ENCODE data around the gene TRERF1.

TRERF1 gene

GRCh38 chr6:42190554-42191183, 261.1 kb downstream of the TRERF1 start:
- no peak for DNase-seq (ENCODE audit: low read depth, low spot score)
- TF ChIP-seq YY1 (IDR thresholded peaks at IDR 0.05; ENCODE audit: insufficient read depth, insufficient read length) (no peak), ZNF274 (IDR thresholded peaks at IDR 0.05; ENCODE audit: low read depth, low read length) (no peak), SUZ12 (IDR thresholded peaks at IDR 0.05; ENCODE audit: extremely low read depth, insufficient read depth, insufficient read length) (no peak)
- Histone ChIP-seq H3K4me1 (ENCODE audit: insufficient read depth, insufficient read length) (no peaks in the 10 kb centered on the region), H3K27me3 (ENCODE audit: insufficient read depth, insufficient read length) (no peaks in the 10 kb centered on the region), H3K9me3 (ENCODE audit: insufficient read depth, low read length) (no peaks in the 10 kb centered on the region), H3K36me3 (ENCODE audit: insufficient read depth, insufficient read length, low read length) (no peaks in the 10 kb centered on the region), H3K4me3 (ENCODE audit: insufficient read length, low read depth) (no peak overlapping the region), H3K9ac (ENCODE audit: insufficient read length, low read depth) (no peak overlapping the region)

- TF ChIP-seq SUZ12 (IDR thresholded peaks at IDR 0.05; ENCODE audit: extremely low read depth, insufficient read depth, insufficient read length) (no peak), ZNF274 (IDR thresholded peaks at IDR 0.05; ENCODE audit: low read depth, low read length) (no peak), YY1 (IDR thresholded peaks at IDR 0.05; ENCODE audit: insufficient read depth, insufficient read length) (no peak)
- H3K27me3 ChIP-seq (ENCODE audit: insufficient read depth, insufficient read length) = no peaks in the 10 kb centered on the region
Measured at GRCh38 chr6:42188406-42188805, 263.3 kb downstream of the TRERF1 start.

GRCh38 chr6:42185597-42185996, 266.1 kb downstream of the TRERF1 start:
- Histone ChIP-seq H3K4me3 (ENCODE audit: insufficient read length, low read depth) (no peak overlapping the region), H3K9ac (ENCODE audit: insufficient read length, low read depth) (no peak overlapping the region), H3K4me1 (ENCODE audit: insufficient read depth, insufficient read length) (peaks cover 5% of the 10 kb centered on the region), H3K27me3 (ENCODE audit: insufficient read depth, insufficient read length) (no peaks in the 10 kb centered on the region), H3K9me3 (ENCODE audit: insufficient read depth, low read length) (no peaks in the 10 kb centered on the region), H3K36me3 (ENCODE audit: insufficient read depth, insufficient read length, low read length) (no peaks in the 10 kb centered on the region)
- no peak for TF ChIP-seq ZNF274 (IDR thresholded peaks at IDR 0.05; ENCODE audit: low read depth, low read length)
- DNase-seq (ENCODE audit: low read depth, low spot score) = no peak

More at GRCh38 chr6:42188406-42188805, 263.3 kb downstream of the TRERF1 start:
- Histone ChIP-seq H3K9me3 (ENCODE audit: insufficient read depth, low read length) (no peaks in the 10 kb centered on the region), H3K4me3 (ENCODE audit: insufficient read length, low read depth) (no peak overlapping the region), H3K9ac (ENCODE audit: insufficient read length, low read depth) (no peak overlapping the region), H3K36me3 (ENCODE audit: insufficient read depth, insufficient read length, low read length) (no peaks in the 10 kb centered on the region), H3K4me1 (ENCODE audit: insufficient read depth, insufficient read length) (peaks cover 5% of the 10 kb centered on the region)
- no peak for DNase-seq (ENCODE audit: low read depth, low spot score)

- peaks cover 5% of the 10 kb centered on the region for H3K4me1 ChIP-seq (ENCODE audit: insufficient read depth, insufficient read length)
- no peaks in the 10 kb centered on the region for H3K27me3 ChIP-seq (ENCODE audit: insufficient read depth, insufficient read length)
- H3K9me3 ChIP-seq (ENCODE audit: insufficient read depth, low read length) = no peaks in the 10 kb centered on the region
- H3K9ac ChIP-seq (ENCODE audit: insufficient read length, low read depth) = no peak overlapping the region
- H3K4me3 ChIP-seq (ENCODE audit: insufficient read length, low read depth) = no peak overlapping the region
- DNase-seq (ENCODE audit: low read depth, low spot score) = no peak
- TF ChIP-seq YY1 (IDR thresholded peaks at IDR 0.05; ENCODE audit: insufficient read depth, insufficient read length) = no peak
- no peak for TF ChIP-seq ZNF274 (IDR thresholded peaks at IDR 0.05; ENCODE audit: low read depth, low read length)
- no peak for TF ChIP-seq SUZ12 (IDR thresholded peaks at IDR 0.05; ENCODE audit: extremely low read depth, insufficient read depth, insufficient read length)
- no peaks in the 10 kb centered on the region for H3K36me3 ChIP-seq (ENCODE audit: insufficient read depth, insufficient read length, low read length)
Measured at GRCh38 chr6:42184475-42184874, 267.3 kb downstream of the TRERF1 start.

DNA sequence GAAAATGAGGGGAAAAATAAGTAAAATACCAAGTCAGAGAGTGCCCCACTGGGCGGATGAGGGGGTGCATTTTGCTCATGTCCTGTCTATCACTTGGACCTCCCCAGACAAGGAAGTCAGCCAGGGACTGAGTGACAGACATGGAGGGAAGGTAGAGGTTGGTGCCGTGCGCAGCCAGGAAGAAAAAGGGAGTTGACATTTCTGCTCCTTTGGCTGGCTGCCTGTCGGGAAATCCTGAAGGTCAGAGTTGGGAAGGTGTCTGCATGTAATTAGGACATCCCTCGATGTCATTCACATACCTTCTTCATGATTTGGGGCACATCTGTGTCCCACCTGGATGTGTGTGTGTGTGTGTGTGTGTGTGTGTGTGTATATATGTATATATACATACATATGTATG, 269.6 kb downstream of the TRERF1 start:
- Histone ChIP-seq H3K36me3 (ENCODE audit: insufficient read depth, insufficient read length, low read length) (no peaks in the 10 kb centered on the region), H3K27me3 (ENCODE audit: insufficient read depth, insufficient read length) (no peaks in the 10 kb centered on the region), H3K9me3 (ENCODE audit: insufficient read depth, low read length) (no peaks in the 10 kb centered on the region), H3K4me3 (ENCODE audit: insufficient read length, low read depth) (no peak overlapping the region), H3K4me1 (ENCODE audit: insufficient read depth, insufficient read length) (peaks cover 10% of the 10 kb centered on the region), H3K9ac (ENCODE audit: insufficient read length, low read depth) (no peak overlapping the region)
- no peak for TF ChIP-seq ZNF274 (IDR thresholded peaks at IDR 0.05; ENCODE audit: low read depth, low read length)
- no peak for TF ChIP-seq SUZ12 (IDR thresholded peaks at IDR 0.05; ENCODE audit: extremely low read depth, insufficient read depth, insufficient read length)
- TF ChIP-seq YY1 (IDR thresholded peaks at IDR 0.05; ENCODE audit: insufficient read depth, insufficient read length) = no peak
- no peak for DNase-seq (ENCODE audit: low read depth, low spot score)

- no peaks in the 10 kb centered on the region for H3K9me3 ChIP-seq (ENCODE audit: insufficient read depth, low read length)
- H3K4me1 ChIP-seq (ENCODE audit: insufficient read depth, insufficient read length) = peaks cover 8% of the 10 kb centered on the region
- TF ChIP-seq SUZ12 (IDR thresholded peaks at IDR 0.05; ENCODE audit: extremely low read depth, insufficient read depth, insufficient read length) (no peak), YY1 (IDR thresholded peaks at IDR 0.05; ENCODE audit: insufficient read depth, insufficient read length) (no peak), ZNF274 (IDR thresholded peaks at IDR 0.05; ENCODE audit: low read depth, low read length) (no peak)
- no peak for DNase-seq (ENCODE audit: low read depth, low spot score)
- no peak overlapping the region for H3K9ac ChIP-seq (ENCODE audit: insufficient read length, low read depth)
- no peaks in the 10 kb centered on the region for H3K27me3 ChIP-seq (ENCODE audit: insufficient read depth, insufficient read length)
- H3K4me3 ChIP-seq (ENCODE audit: insufficient read length, low read depth) = no peak overlapping the region
- H3K36me3 ChIP-seq (ENCODE audit: insufficient read depth, insufficient read length, low read length) = no peaks in the 10 kb centered on the region
Measured at GRCh38 chr6:42179945-42180313, 271.8 kb downstream of the TRERF1 start.

DNA sequence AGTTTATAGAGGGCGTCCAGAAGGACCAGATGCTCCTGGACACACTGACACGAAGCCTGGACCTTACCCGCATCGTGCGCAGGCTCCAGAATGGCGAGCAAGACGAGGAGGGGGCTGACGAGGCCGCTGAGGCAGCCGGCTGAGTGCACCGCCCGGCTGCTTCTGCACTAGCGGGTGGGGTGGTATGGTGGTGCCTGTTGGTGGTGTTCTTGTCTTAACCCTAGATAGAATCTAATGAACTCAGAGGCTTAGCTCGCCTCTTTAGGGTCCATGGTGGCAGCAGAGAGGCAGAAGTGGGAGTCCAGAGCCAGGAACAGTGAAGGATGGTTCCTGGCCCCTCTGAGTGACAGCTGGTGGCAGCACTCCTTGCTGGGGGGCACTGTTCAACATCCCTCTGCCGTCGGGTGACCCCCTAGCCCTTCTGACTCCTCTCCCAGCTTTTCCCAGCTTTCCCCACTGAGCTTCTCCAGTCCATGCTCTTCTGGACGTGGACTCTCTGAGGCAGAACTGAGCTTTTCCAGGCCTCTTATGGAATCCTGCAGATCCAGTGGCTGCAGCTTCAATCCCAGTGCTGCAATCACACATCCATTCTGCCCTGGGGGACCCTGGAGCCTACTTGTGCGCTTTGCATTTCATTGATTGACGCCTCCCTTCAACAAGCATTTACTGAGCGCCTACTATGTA, 272.3 kb downstream of the TRERF1 start:
- Histone ChIP-seq H3K9me3 (ENCODE audit: insufficient read depth, low read length) (no peaks in the 10 kb centered on the region), H3K27me3 (ENCODE audit: insufficient read depth, insufficient read length) (no peaks in the 10 kb centered on the region), H3K4me1 (ENCODE audit: insufficient read depth, insufficient read length) (peaks cover 5% of the 10 kb centered on the region), H3K9ac (ENCODE audit: insufficient read length, low read depth) (no peak overlapping the region), H3K4me3 (ENCODE audit: insufficient read length, low read depth) (no peak overlapping the region), H3K36me3 (ENCODE audit: insufficient read depth, insufficient read length, low read length) (no peaks in the 10 kb centered on the region)
- no peak for DNase-seq (ENCODE audit: low read depth, low spot score)
- TF ChIP-seq YY1 (IDR thresholded peaks at IDR 0.05; ENCODE audit: insufficient read depth, insufficient read length) = no peak
- no peak for TF ChIP-seq SUZ12 (IDR thresholded peaks at IDR 0.05; ENCODE audit: extremely low read depth, insufficient read depth, insufficient read length)
- no peak for TF ChIP-seq ZNF274 (IDR thresholded peaks at IDR 0.05; ENCODE audit: low read depth, low read length)

Data from NT2/D1 (cell line).